Endothelial cell of umbilical vein (primary cell): Measurements from ENCODE around the gene UBE2D2. TPM values are rescaled to one million over a fixed set of nuclear protein-coding genes. Genes with fewer than 3 reads are reported as not detected.

Source experiments
- BruUV-seq: library from RNA; stranded (reverse); fragments of 400-500 nt; replicated peaks from 2 replicates; lab custom pipeline; 2021; lab: Mats Ljungman, UMichigan
- CTCF ChIA-PET: fragments of 300-600, 350-600 bp; sonication (Branson Sonifier 250); formaldehyde crosslinking; loops from one replicate; lab custom pipeline; 2021; ENCODE audit warnings: antibody characterized with exemption, inconsistent platforms; lab: Charles Lee
- POLR2A ChIA-PET: fragments of 300-600, 350-600 bp; sonication (Branson Sonifier 250); formaldehyde crosslinking; loops from one replicate; lab custom pipeline; 2021; ENCODE audit warnings: antibody characterized with exemption, inconsistent platforms; lab: Charles Lee
- DNase-seq: peaks from one replicate; pipeline ENCODE4 v3.0.0-alpha.2; 2011; ENCODE audit warnings: low read depth, low spot score
- FAIRE-seq: peaks from 2 replicates; lab custom pipeline; 2011; peaks lifted over from hg19 to GRCh38; lab: Jason Lieb, UNC
- H2AFZ ChIP-seq: 2 replicates; pipeline ENCODE4 v1.6.0; 2012; ENCODE audit warnings: low read depth, low read length, control low read depth, inconsistent platforms
- H3K27ac ChIP-seq: 2 replicates; pipeline ENCODE4 v1.5.1; 2011; ENCODE audit warnings: low read depth, mild to moderate bottlenecking, control low read depth, low read length, moderate library complexity; ENCODE audit not compliant: insufficient read depth
- H3K27me3 ChIP-seq, 2 experiments: 2 replicates each; pipeline versions ENCODE4 v1.6.0 to v1.6.1; 2011; ENCODE audit warnings: low read length in 2 of 2, mixed read lengths in 1 of 2; ENCODE audit not compliant: control insufficient read depth in 2 of 2, insufficient read depth in 2 of 2
- H3K36me3 ChIP-seq, 2 experiments: 2 replicates in 1 of 2; 3 replicates in 1 of 2; pipeline ENCODE4 v1.5.1; 2011; ENCODE audit warnings: low read length in 2 of 2, mild to moderate bottlenecking in 1 of 2, moderate library complexity in 1 of 2; ENCODE audit not compliant: control insufficient read depth in 2 of 2, insufficient read depth in 2 of 2; ENCODE audit errors: extremely low read depth in 1 of 2
- H3K4me1 ChIP-seq: 3 replicates; pipeline ENCODE4 v1.5.1; 2011; ENCODE audit warnings: mild to moderate bottlenecking, low read length; ENCODE audit not compliant: control insufficient read depth, insufficient read depth; ENCODE audit errors: extremely low read depth
- H3K4me2 ChIP-seq: 2 replicates; pipeline ENCODE4 v1.6.1; 2011; ENCODE audit warnings: low read length, control low read depth, mixed read lengths; ENCODE audit not compliant: insufficient read depth
- H3K4me3 ChIP-seq, 3 experiments: fragments of 200-600 bp in 1 of 3; sonication (generic), shearing (Covaris generic) in 1 of 3; replicated peaks in 1 of 3; 2 replicates each; pipeline ENCODE4 v1.5.1; 2011 to 2016; ENCODE audit warnings: control low read depth in 3 of 3, low read length in 3 of 3, mild to moderate bottlenecking in 2 of 3, inconsistent platforms in 1 of 3, low read depth in 1 of 3, moderate library complexity in 1 of 3; ENCODE audit not compliant: insufficient read depth in 1 of 3
- H3K79me2 ChIP-seq: 2 replicates; pipeline ENCODE4 v1.6.0; 2012; ENCODE audit warnings: low read length, inconsistent platforms; ENCODE audit not compliant: control insufficient read depth, insufficient read depth
- H3K9ac ChIP-seq: replicated peaks from 2 replicates; pipeline ENCODE3; 2011; ENCODE audit warnings: low read length, control low read depth; ENCODE audit not compliant: insufficient read depth; ENCODE audit errors: extremely low read depth
- H3K9me1 ChIP-seq: replicated peaks from 3 replicates; pipeline ENCODE4 v1.6.0; 2011; ENCODE audit warnings: mild to moderate bottlenecking, low read length; ENCODE audit not compliant: control insufficient read depth, insufficient read depth; ENCODE audit errors: extremely low read depth
- H3K9me3 ChIP-seq: replicated peaks from 2 replicates; pipeline ENCODE4 v1.5.1; 2012; ENCODE audit warnings: low read length, inconsistent platforms; ENCODE audit not compliant: control insufficient read depth, insufficient read depth
- H4K20me1 ChIP-seq: replicated peaks from 2 replicates; pipeline ENCODE3; 2011; ENCODE audit warnings: mild to moderate bottlenecking, low read length; ENCODE audit not compliant: control insufficient read depth, insufficient read depth; ENCODE audit errors: extremely low read depth
- CTCF ChIP-seq, 2 donors: IDR thresholded peaks; 1 replicate in 1 of 2; 2 replicates in 1 of 2; pipeline ENCODE4 v1.5.1; 2011; ENCODE audit warnings: low read length in 2 of 2, mild to moderate bottlenecking in 2 of 2, moderate library complexity in 2 of 2, control low read depth in 1 of 2, inconsistent platforms in 1 of 2, low read depth in 1 of 2; ENCODE audit not compliant: insufficient read depth in 1 of 2; ENCODE audit errors: extremely low read depth in 1 of 2
- EZH2 ChIP-seq: IDR thresholded peaks from 2 replicates; pipeline ENCODE4 v1.6.1; 2012; ENCODE audit warnings: borderline replicate concordance, low read depth, mild to moderate bottlenecking, moderate library complexity, low read length, inconsistent platforms; ENCODE audit not compliant: severe bottlenecking
- FOS ChIP-seq: IDR thresholded peaks from 2 replicates; pipeline ENCODE4 v1.6.1; 2011; ENCODE audit warnings: mild to moderate bottlenecking, low read length, moderate library complexity, borderline replicate concordance; ENCODE audit not compliant: insufficient read depth
- GATA2 ChIP-seq: IDR thresholded peaks from 2 replicates; pipeline ENCODE4 v1.7.0; 2011; ENCODE audit warnings: low read depth, mild to moderate bottlenecking, moderate library complexity, mixed read lengths, low read length; ENCODE audit not compliant: insufficient read length, insufficient read depth
- JUN ChIP-seq: IDR thresholded peaks from 2 replicates; pipeline ENCODE4 v1.6.1; 2011; ENCODE audit warnings: borderline replicate concordance, low read depth; ENCODE audit not compliant: insufficient read length, insufficient read depth
- MAX ChIP-seq: IDR thresholded peaks from 2 replicates; pipeline ENCODE4 v1.6.1; 2011; ENCODE audit not compliant: insufficient read depth, insufficient read length
- MYC ChIP-seq: IDR thresholded peaks from one replicate; pipeline ENCODE4 v1.6.1; 2011; ENCODE audit warnings: mild to moderate bottlenecking, low read depth, low read length
- POLR2A ChIP-seq: IDR thresholded peaks from 2 replicates; pipeline ENCODE4 v1.6.1; 2012; ENCODE audit warnings: low read depth, mild to moderate bottlenecking, control low read depth, low read length
- POLR2AphosphoS5 ChIP-seq: IDR thresholded peaks from 2 replicates; pipeline ENCODE4 v1.6.1; 2012; ENCODE audit warnings: low read depth, mild to moderate bottlenecking, control low read depth, low read length, moderate library complexity; ENCODE audit not compliant: insufficient read depth
- dilution Hi-C: fragments of 300-500 bp; cut with MboI; formaldehyde crosslinking; loops from one replicate; pipeline ENCODE4 v1.15.0; 2019; ENCODE audit warnings: low sequenced_read_pairs; ENCODE audit not compliant: extremely low pct_ligation_motif_present
- intact Hi-C: fragments of 100-400 bp; cut with micrococcal nuclease; formaldehyde crosslinking; loops from one replicate; pipeline ENCODE4 v1.10.0; 2022
- polyA plus RNA-seq, 4 experiments: library from polyadenylated mRNA; depleted of rRNA in 3 of 4; stranded (reverse) in 3 of 4; unstranded in 1 of 4; fragments of >200 nt; gene quantifications; 2 replicates each; pipeline versions ENCODE4 v1.2.1 to v1.2.3, GENCODE V29; 2011 to 2012; ENCODE audit warnings: missing spikeins in 1 of 4
- total RNA-seq: library from RNA; stranded (reverse); gene quantifications from 2 replicates; pipeline ENCODE4 v1.2.3, GENCODE V29; 2021

The UBE2D2 gene
- total and polyA plus RNA-seq, 2 donors (not counting 3 experiments of a cell fraction or from before 2014, with no cell fraction given), result 45.0 to 156 TPM

GRCh38 chr5:139650689-139651042 lies 89.5 kb downstream of the UBE2D2 start:
- peaks cover 9 to 24% of the 10 kb centered on the region in 2 experiments for H3K27me3 ChIP-seq
- BruUV-seq, result no TSS peak
- H3K9me1 ChIP-seq, result no peaks in the 10 kb centered on the region
- no peaks in the 10 kb centered on the region for H3K79me2 ChIP-seq
- H3K4me1 ChIP-seq, result peaks cover 27% of the 10 kb centered on the region
- intact Hi-C loops (no loop called here), dilution Hi-C loops (no loop called here)
- no peak overlapping the region for H3K27ac ChIP-seq
- H4K20me1 ChIP-seq, result no peaks in the 10 kb centered on the region
- ChIA-PET CTCF (interaction anchor here (2.9 to 8.6 kb wide), 3 partner anchors 10 to 41 kb away, joined by 9 to 161 read pairs (median 62); no protein-coding TSS in a partner anchor), POLR2A (no interaction called here)
- no peaks in the 10 kb centered on the region for H3K36me3 ChIP-seq
- H3K4me3 ChIP-seq, result peak overlapping the region in 1 of 3 experiments; percentile 70
- FAIRE-seq (no peak), DNase-seq (no peak)
- no peaks in the 10 kb centered on the region for H3K9me3 ChIP-seq
- no peak overlapping the region for H3K9ac ChIP-seq
- H3K4me2 ChIP-seq, result no peak overlapping the region
- no peak overlapping the region for H2AFZ ChIP-seq
- no peak for TF ChIP-seq MAX
- no peak for TF ChIP-seq FOS
- no peak for TF ChIP-seq GATA2
- TF ChIP-seq POLR2AphosphoS5, result no peak
- no peak for TF ChIP-seq CTCF (IDR thresholded peaks at IDR 0.05; ENCODE audit: extremely low read depth in 1 of 2, insufficient read depth in 1 of 2, low read depth in 1 of 2, low read length in 2 of 2)
- TF ChIP-seq POLR2A, result no peak
- no peak for TF ChIP-seq MYC
- no peak for TF ChIP-seq JUN
- no peak for TF ChIP-seq EZH2
